Effector memory CD4-positive, alpha-beta T cell (primary cell): Measurements from ENCODE around the gene GHR.

Source experiments
- DNase-seq, 3 donors: peaks; one replicate each; pipeline ENCODE4 v3.0.0-alpha.2; 2020
- H3K27ac ChIP-seq: 2 replicates; pipeline ENCODE4 v1.7.0; 2013; ENCODE audit warnings: mild to moderate bottlenecking, low read length, moderate library complexity; ENCODE audit not compliant: insufficient read depth, poor library complexity, severe bottlenecking
- H3K27me3 ChIP-seq: replicated peaks from 2 replicates; pipeline ENCODE4 v1.7.0; 2013; ENCODE audit warnings: mild to moderate bottlenecking, low read length; ENCODE audit not compliant: insufficient read depth, control insufficient read depth, poor library complexity, severe bottlenecking
- H3K36me3 ChIP-seq: 2 replicates; pipeline ENCODE4 v1.7.0; 2013; ENCODE audit warnings: mild to moderate bottlenecking, low read length, moderate library complexity; ENCODE audit not compliant: control insufficient read depth, insufficient read depth
- H3K4me1 ChIP-seq: 2 replicates; pipeline ENCODE4 v1.7.0; 2013; ENCODE audit warnings: low read length, mild to moderate bottlenecking; ENCODE audit not compliant: control insufficient read depth, insufficient read depth, poor library complexity, severe bottlenecking
- H3K4me3 ChIP-seq: 2 replicates; pipeline ENCODE4 v1.7.0; 2013; ENCODE audit warnings: low read length, low read depth, mild to moderate bottlenecking; ENCODE audit not compliant: insufficient read depth, poor library complexity, severe bottlenecking
- H3K9me3 ChIP-seq: 2 replicates; pipeline ENCODE4 v1.7.0; 2013; ENCODE audit warnings: mild to moderate bottlenecking, low read length, moderate library complexity; ENCODE audit not compliant: control insufficient read depth

Gene GHR

DNA sequence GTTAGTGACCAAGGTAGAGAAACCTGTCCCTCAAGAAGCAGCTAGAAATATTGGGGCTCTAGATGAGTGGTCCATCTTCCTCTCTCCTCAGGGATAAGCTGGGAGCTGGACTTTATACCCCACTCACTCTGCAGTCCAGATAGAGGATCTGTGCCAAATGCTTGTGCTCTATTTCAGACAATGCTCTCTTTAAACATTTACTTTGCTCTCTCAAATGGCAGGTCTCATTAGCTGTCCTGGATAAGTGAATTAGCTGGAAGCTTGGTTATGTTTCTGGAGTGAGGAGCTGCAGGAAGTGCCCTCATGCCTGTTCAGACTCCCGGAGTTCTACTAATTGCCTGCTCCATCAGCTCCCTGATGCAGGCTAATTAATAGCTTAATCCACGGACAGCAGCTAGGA lies 182.3 kb downstream of the GHR start:
- Histone ChIP-seq H3K9me3 (no peaks in the 10 kb centered on the region), H3K27ac (no peak overlapping the region), H3K36me3 (no peaks in the 10 kb centered on the region), H3K27me3 (no peaks in the 10 kb centered on the region), H3K4me1 (no peaks in the 10 kb centered on the region), H3K4me3 (no peak overlapping the region)
- no peak for DNase-seq

DNA sequence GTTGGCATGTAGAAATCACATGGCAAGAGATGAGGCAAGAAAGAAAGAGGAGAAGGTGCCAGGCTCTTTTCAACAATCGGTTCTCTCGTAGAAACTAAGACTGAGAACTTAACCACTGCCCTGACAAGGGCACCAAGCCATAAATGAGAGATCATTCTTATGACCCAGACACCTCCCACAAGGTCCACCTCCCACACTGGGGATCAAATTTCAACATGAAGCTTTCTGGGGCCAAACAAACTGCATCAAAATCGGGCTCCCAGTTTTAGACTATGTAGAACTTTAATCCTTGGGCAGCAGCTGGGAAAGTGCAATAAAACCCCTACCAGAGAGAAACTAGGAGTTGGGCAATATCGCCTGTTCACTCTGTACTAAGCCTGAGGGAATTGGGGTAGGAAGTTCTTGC lies 183.2 kb downstream of the GHR start:
- no peaks in the 10 kb centered on the region for H3K27me3 ChIP-seq
- no peaks in the 10 kb centered on the region for H3K4me1 ChIP-seq
- no peak for DNase-seq

DNA sequence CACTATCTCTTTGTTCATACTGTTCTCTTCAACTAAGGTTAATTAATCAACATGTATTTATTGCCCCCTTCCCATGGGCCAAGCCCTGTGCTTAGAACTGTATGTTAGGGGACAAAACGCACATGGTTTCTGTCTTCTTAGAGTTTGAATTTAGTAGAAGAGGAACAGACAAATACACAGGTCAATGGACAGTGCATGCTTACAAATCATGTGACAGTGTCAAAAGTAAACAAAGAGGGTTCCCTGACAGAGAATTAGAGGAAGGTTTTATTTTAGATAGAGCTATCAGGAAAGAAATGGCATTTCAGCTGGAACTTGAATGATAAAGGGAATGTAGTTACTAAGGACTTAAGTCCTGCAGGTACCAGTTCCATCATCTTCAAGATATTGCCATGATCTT lies 188.2 kb downstream of the GHR start:
- H3K27me3 ChIP-seq = no peaks in the 10 kb centered on the region
- H3K4me1 ChIP-seq = no peaks in the 10 kb centered on the region
- H3K9me3 ChIP-seq = no peaks in the 10 kb centered on the region
- no peak overlapping the region for H3K27ac ChIP-seq
- H3K4me3 ChIP-seq = no peak overlapping the region
- H3K36me3 ChIP-seq = no peaks in the 10 kb centered on the region
- DNase-seq = no peak

More for the DNA sequence above, 183.2 kb downstream of the GHR start:
- H3K27ac ChIP-seq = no peak overlapping the region
- no peaks in the 10 kb centered on the region for H3K36me3 ChIP-seq
- H3K9me3 ChIP-seq = no peaks in the 10 kb centered on the region
- H3K4me3 ChIP-seq = no peak overlapping the region

DNA sequence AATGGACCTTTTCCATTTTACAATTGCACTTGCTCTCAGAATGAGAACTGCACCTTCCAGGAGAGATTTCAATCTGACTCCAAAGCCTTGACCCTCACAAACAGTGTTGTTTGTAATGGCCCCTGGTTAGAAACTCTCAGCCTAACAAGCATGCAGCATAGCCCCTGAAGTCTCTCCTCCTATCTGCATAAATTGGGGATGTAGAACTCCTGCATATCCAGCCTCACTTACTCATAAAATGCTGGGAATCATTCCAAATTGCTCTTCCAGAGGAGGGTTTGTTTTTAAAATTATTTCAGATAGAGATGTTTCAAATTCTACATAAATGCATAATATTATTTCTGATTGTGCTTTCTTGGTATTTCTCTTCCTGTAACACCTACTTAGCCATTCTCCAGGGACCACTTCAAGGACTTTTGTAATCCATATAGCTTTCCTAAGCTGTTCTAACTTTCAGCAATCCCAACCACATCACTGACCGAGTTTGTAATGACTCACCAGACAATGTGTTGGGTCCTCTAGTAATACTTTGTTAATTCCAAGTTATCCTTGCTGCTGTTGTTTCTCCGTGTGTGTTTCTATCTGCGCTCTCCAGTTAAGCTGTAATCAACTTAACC lies 189.6 kb downstream of the GHR start:
- Histone ChIP-seq H3K36me3 (no peaks in the 10 kb centered on the region), H3K9me3 (no peaks in the 10 kb centered on the region), H3K27ac (no peak overlapping the region), H3K27me3 (no peaks in the 10 kb centered on the region), H3K4me1 (no peaks in the 10 kb centered on the region), H3K4me3 (no peak overlapping the region)
- no peak for DNase-seq

DNA sequence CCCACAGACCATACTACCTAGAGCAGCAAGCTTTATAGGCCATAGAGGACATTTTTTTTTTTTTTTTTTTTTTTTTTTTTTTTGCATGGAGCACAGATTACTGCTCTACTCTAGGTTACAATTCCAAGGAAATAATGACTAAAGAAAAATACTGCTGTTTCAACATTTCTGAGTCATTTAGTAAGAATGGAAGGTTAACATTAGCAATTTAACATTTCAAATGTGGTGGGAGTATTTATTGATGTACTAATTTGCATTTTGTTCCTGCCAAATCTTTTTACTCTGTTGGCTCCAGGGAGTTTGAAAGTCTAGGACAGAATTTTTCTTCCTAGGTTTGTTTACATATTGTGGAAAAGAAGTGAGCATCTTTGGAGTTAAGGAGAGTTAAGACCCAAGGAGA lies 191.3 kb downstream of the GHR start:
- Histone ChIP-seq H3K36me3 (no peaks in the 10 kb centered on the region), H3K27ac (no peak overlapping the region), H3K4me3 (no peak overlapping the region), H3K9me3 (no peaks in the 10 kb centered on the region), H3K4me1 (no peaks in the 10 kb centered on the region), H3K27me3 (no peaks in the 10 kb centered on the region)
- no peak for DNase-seq

DNA sequence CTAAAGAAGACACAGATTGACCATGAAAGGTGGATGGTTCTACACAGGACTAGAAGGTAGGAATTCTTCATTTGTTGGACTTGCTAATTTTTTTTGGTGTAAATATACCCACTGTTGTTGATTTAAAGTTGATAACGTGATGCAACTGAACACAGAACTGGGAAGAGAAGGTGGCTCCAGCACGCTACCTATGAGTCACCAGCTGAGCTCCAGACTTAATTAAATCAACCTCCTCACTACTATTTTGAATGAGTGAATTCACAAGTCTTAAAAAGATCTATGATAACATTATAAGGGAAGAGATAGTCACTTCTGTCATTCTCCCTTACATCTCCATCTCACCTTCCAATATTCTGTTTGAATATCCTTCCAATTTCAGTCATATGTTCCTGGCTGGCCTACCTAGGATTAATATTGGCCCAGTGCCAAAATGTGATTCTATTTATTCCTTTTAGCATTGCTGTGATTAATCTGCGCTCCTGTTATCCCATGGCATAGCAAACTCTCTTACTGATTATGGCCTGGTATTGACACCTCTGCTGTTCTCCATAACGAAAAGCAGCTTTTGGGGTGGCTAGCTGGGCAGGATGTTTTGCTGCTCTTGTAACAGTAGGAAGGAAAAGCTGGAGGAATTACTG lies 197.5 kb downstream of the GHR start:
- H3K36me3 ChIP-seq = no peaks in the 10 kb centered on the region
- no peak for DNase-seq
- no peaks in the 10 kb centered on the region for H3K27me3 ChIP-seq
- no peaks in the 10 kb centered on the region for H3K9me3 ChIP-seq
- H3K4me1 ChIP-seq = no peaks in the 10 kb centered on the region
- H3K27ac ChIP-seq = no peak overlapping the region
- no peak overlapping the region for H3K4me3 ChIP-seq

DNA sequence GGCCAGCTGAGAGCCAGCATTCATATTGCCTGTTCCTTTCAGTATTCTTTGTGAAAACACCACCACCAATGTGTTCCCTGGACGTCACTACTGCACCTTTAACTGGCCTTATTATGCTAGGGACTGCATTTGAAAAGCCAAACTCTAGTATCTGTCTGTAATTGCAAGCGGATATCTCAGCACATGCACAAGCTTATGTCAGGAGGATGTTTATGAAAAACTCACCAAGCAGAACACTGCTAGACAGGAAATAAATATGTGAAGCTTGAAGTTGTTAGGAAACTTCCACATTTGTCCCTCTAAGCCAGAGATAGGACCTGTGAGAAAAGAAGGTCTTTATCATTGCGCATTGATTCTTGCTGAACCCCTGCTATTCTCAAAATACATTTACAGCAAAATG lies 198.0 kb downstream of the GHR start:
- Histone ChIP-seq H3K4me1 (no peaks in the 10 kb centered on the region), H3K27ac (no peak overlapping the region), H3K9me3 (no peaks in the 10 kb centered on the region), H3K36me3 (no peaks in the 10 kb centered on the region), H3K4me3 (no peak overlapping the region), H3K27me3 (no peaks in the 10 kb centered on the region)
- DNase-seq = no peak

DNA sequence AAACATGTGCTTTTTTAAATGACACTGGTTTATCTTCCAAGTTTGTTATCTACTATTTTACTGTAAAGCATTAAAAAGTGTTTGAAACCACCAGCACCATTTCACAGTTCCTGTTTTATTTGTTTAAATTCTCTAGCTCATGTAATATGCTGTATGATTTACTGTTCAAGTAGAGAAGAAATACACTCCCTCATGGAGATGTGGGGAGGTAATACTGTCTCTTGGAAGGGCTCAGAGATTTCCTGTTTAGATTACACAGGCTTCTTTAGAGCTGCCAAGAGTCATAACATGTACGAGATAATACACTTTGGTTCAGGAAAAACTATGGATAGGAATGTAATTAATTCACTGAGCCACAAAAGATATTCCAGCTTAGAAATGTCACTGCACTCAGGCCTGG lies 198.4 kb downstream of the GHR start:
- no peaks in the 10 kb centered on the region for H3K36me3 ChIP-seq
- no peak overlapping the region for H3K4me3 ChIP-seq
- H3K27me3 ChIP-seq = no peaks in the 10 kb centered on the region
- no peaks in the 10 kb centered on the region for H3K4me1 ChIP-seq
- no peak overlapping the region for H3K27ac ChIP-seq
- DNase-seq = no peak
- no peaks in the 10 kb centered on the region for H3K9me3 ChIP-seq

DNA sequence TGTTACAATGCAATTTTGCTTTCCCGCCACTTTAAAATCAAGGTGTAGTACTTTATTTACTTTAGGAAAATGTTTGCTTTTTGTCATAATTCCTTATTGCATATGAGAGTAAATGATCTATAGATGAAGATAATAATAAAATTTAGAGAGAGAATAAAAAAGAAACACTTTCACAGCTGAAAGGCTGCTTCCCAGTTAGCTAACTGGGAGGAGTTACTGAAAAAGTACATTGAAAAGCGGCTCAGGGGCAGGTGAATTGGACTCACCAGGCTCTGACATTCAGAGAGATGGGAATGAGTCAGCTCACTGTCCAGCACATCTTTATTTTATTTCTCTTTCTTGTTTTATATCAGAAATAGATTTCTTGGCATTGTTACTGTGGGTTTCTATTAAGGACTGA lies 201.7 kb downstream of the GHR start:
- Histone ChIP-seq H3K4me3 (no peak overlapping the region), H3K4me1 (no peaks in the 10 kb centered on the region), H3K36me3 (no peaks in the 10 kb centered on the region), H3K9me3 (no peaks in the 10 kb centered on the region), H3K27ac (no peak overlapping the region), H3K27me3 (no peaks in the 10 kb centered on the region)
- no peak for DNase-seq

DNA sequence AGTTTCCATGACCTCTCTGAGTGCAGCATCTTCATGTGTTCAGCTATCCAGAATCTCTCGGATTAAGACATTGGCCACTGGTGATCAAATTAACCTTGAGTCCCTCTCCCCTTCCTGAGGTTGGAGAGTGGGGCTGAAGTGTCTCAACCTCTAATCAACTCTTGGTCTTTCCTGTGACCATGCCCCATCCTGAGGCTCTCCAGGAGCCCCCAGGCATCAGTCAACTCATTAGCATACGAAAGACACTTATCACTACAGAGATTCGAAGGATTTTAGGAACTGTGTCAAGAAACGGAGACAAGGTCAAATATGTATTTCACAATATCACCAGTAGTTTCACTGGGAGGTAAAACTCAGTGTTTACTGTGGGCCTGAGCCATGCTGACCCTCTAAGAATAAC lies 203.2 kb downstream of the GHR start:
- Histone ChIP-seq H3K27me3 (no peaks in the 10 kb centered on the region), H3K36me3 (no peaks in the 10 kb centered on the region), H3K4me1 (no peaks in the 10 kb centered on the region), H3K27ac (no peak overlapping the region), H3K4me3 (no peak overlapping the region), H3K9me3 (no peaks in the 10 kb centered on the region)
- no peak for DNase-seq
